ENCODE data around the gene DCX. TPM values are rescaled to one million over a fixed set of nuclear protein-coding genes. Genes with fewer than 3 reads are reported as not detected.

The DCX gene
- total RNA-seq, 1 donor from 2014 or later: 41.4 TPM

DNA sequence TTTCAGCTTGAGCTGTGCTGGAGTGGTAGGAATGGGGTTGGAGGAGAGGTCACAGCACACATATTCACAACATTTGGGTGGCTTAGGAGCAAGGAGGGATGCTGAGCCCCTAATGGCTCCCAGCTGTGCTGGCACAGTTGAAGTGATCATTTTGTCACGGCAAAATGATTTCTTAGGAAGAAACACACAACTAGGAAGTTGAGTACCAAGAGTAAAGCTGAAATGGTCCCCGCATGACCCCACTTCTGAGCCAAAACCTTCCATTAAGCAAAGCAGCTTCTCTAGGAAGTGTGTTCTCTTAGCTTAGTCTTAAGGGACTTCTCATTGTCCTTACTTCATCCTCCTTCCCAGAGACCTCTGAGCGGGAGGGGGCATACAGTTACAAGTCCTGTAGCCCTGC, 154.3 kb downstream of the DCX start:
- Mint-ChIP-seq H3K27me3 (no peaks in the 10 kb centered on the region), H3K36me3 (peaks cover 6% of the 10 kb centered on the region), H3K27ac (no peak overlapping the region), H3K9me3 (peaks cover 4% of the 10 kb centered on the region), H3K4me3 (no peak overlapping the region), H3K4me1 (ENCODE audit: unreplicated experiment) (peaks cover 14% of the 10 kb centered on the region)
- DNase-seq (ENCODE audit: extremely low spot score, unreplicated experiment): no peak
- no peak for TF ChIP-seq CTCF (conservative IDR thresholded peaks at IDR 0.05)

DNA sequence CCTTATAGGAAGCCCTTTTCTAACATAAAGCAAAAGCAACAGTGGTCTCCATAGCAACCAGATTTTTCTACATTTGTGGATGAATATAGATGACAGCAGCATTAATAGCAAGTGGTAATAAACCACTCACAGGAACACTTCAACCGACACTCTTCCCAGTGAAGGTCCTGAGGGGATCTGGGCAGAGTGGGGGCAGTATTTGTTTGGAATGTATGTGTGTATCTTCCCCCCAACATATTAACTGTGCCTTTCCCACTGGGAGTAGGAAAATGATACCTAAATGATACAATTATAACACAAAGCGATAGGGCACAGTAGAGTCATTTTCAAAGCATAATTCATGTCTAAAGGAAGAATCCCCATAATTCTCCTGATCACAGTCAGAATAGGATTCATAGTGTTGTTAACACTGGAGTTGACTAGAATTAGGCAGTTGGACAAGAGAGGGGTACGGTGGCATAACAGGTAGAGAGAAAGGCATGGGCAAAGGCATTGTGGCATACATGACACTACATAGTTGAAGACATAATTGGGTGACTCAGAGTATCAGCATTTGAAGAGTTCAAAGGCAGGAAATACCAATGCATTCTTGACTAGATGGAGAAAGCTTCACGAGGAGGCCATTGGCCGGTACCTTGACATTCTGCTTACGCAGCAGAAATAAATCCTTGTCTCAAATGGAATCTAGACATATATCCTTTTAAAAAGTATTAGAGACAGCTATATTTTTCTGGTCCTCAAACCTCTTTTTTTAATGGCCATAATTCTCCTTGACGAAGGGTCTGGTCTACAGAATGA, 156.9 kb downstream of the DCX start:
- Mint-ChIP-seq H3K36me3 (no peaks in the 10 kb centered on the region), H3K27ac (no peak overlapping the region), H3K9me3 (no peaks in the 10 kb centered on the region), H3K4me1 (ENCODE audit: unreplicated experiment) (peaks cover 14% of the 10 kb centered on the region), H3K27me3 (no peaks in the 10 kb centered on the region), H3K4me3 (no peak overlapping the region)
- TF ChIP-seq CTCF (conservative IDR thresholded peaks at IDR 0.05): no peak
- no peak for DNase-seq (ENCODE audit: extremely low spot score, unreplicated experiment)

GRCh38 chrX:111244235-111244750, 167.7 kb downstream of the DCX start:
- Mint-ChIP-seq H3K27me3 (no peaks in the 10 kb centered on the region), H3K4me1 (ENCODE audit: unreplicated experiment) (no peaks in the 10 kb centered on the region), H3K36me3 (no peaks in the 10 kb centered on the region), H3K4me3 (no peak overlapping the region), H3K9me3 (no peaks in the 10 kb centered on the region), H3K27ac (no peak overlapping the region)
- peak; percentile 87 for TF ChIP-seq CTCF (conservative IDR thresholded peaks at IDR 0.05)
- no peak for DNase-seq (ENCODE audit: extremely low spot score, unreplicated experiment)

Other genes starting within 250 kb of the DCX start
- 7.8 and 31.7 TPM in 2 replicates for gene CAPN6, start 141.7 kb downstream of the DCX start, total RNA-seq (ENCODE audit: low replicate concordance)
- gene SERTM2, start 99.5 kb upstream of the DCX start, total RNA-seq (ENCODE audit: low replicate concordance): 1.7 and 8.9 TPM in 2 replicates

Data from type B pancreatic cell (in vitro differentiated cells).